Right lobe of liver (tissue), 6 donors: ENCODE data around the gene SHROOM2. TPM values are rescaled to one million over a fixed set of nuclear protein-coding genes. Genes with fewer than 3 reads are reported as not detected.

Experiments
- ATAC-seq, 4 donors: fragments of 200-7000 bp; cut with Tn5 transposase; one replicate each; pipeline ENCODE4 v1.9.1; 2020; ENCODE audit warnings: mild to moderate bottlenecking in 4 of 4, moderate library complexity in 4 of 4
- DNase-seq, 3 donors: peaks; one replicate each; pipeline ENCODE4 v3.0.0-alpha.2; 2020
- H3K27ac ChIP-seq, 3 donors: fragments of 200-600 bp; one replicate each; pipeline ENCODE4 v1.8.0; 2022
- H3K27me3 ChIP-seq, 2 donors: fragments of 200-600 bp; one replicate each; pipeline ENCODE4 v1.8.0; 2022
- H3K36me3 ChIP-seq, 4 donors: fragments of 200-600 bp; sonication (generic) in 1 of 4; one replicate each; pipeline versions ENCODE4 v1.5.1 to v1.8.0; 2017 to 2022; ENCODE audit warnings: control low read depth in 1 of 4
- H3K4me1 ChIP-seq, 4 donors: fragments of 200-600 bp; sonication (generic) in 1 of 4; one replicate each; pipeline versions ENCODE4 v1.5.1 to v1.8.0; 2017 to 2022; ENCODE audit warnings: control low read depth in 1 of 4
- H3K4me3 ChIP-seq, 3 donors: fragments of 200-600 bp; one replicate each; pipeline ENCODE4 v1.8.0; 2022
- H3K9me3 ChIP-seq, 4 donors: fragments of 200-600 bp; sonication (generic) in 1 of 4; one replicate each; pipeline versions ENCODE4 v1.5.1 to v1.8.0; 2017 to 2022; ENCODE audit warnings: control low read depth in 1 of 4
- CTCF ChIP-seq, 4 donors: fragments of 200-600 bp in 3 of 4; fragments of 450-650 bp in 1 of 4; IDR thresholded peaks; one replicate each; pipeline versions ENCODE4 v1.5.1 to v1.8.0; 2016 to 2022; ENCODE audit warnings: antibody characterized with exemption in 4 of 4, mild to moderate bottlenecking in 2 of 4
- POLR2A ChIP-seq: fragments of 450-650 bp; IDR thresholded peaks from one replicate; pipeline ENCODE4 v1.6.1; 2017; ENCODE audit warnings: antibody characterized with exemption, mild to moderate bottlenecking
- WGBS: methylation state at CpG from one replicate; pipeline ENCODE4 v1.1.6; 2018; ENCODE audit warnings: low coverage, low lambda C conversion rate; ENCODE audit not compliant: insufficient coverage; ENCODE audit errors: missing lambda C conversion rate; 5-methylcytosine and 5-hydroxymethylcytosine counted together
- intact Hi-C, 2 donors: fragments of 100-400 bp; cut with DNase I; formaldehyde crosslinking; loops; one replicate each; pipeline versions ENCODE4 v1.11.2 to v1.14.1; 2022
- total RNA-seq, 6 experiments: library from RNA; depleted of rRNA in 2 of 6; stranded (reverse); fragments of >200 nt in 2 of 6; fragmentation: NEBNext Ultra II Directional in 3 of 6; extraction: Animal tissue kit (Norgen Biotek cat#: 25700) in 3 of 6; gene quantifications; one replicate each; pipeline versions ENCODE4 v1.1.0 to v1.2.4, GENCODE V29; 2016 to 2023
- donor health status: DM: no; HTN: yes; CAD: no.
- donor health status: DM: no; HTN: no; CAD: no.
- donor health status: DM: no; HTN: no; CAD: no.
- donor health status: DM: no; HTN: yes; CAD: no.
- donor health status: DM: no; HTN: yes; CAD: no.

The SHROOM2 gene
- total RNA-seq, 6 experiments from 2014 or later = 3.6 to 7.5 (median 3.9) TPM

GRCh38 chrX:9790866-9791265, 4.6 kb downstream of the SHROOM2 start:
- H3K4me3 ChIP-seq = no peak overlapping the region
- no peak overlapping the region for H3K27ac ChIP-seq
- TF ChIP-seq POLR2A = no peak
- no peak for TF ChIP-seq CTCF (IDR thresholded peaks at IDR 0.05)
- DNase-seq = no peak
- H3K9me3 ChIP-seq = no peaks in the 10 kb centered on the region
- ATAC-seq = no peak
- 60% methylated on average over 6 of the region's 6 CpGs for WGBS
- no peaks in the 10 kb centered on the region for H3K36me3 ChIP-seq
- H3K27me3 ChIP-seq = no peaks in the 10 kb centered on the region
- H3K4me1 ChIP-seq = peaks cover 0 to 16% (median 7%) of the 10 kb centered on the region in 4 donors
- intact Hi-C loops = no loop called here

- peaks cover 0 to 3% (median 1%) of the 10 kb centered on the region in 4 donors for H3K4me1 ChIP-seq
- no peaks in the 10 kb centered on the region for H3K27me3 ChIP-seq
- H3K36me3 ChIP-seq = no peaks in the 10 kb centered on the region
- DNase-seq = no peak
- no peaks in the 10 kb centered on the region for H3K9me3 ChIP-seq
- 78% methylated on average over 2 of the region's 7 CpGs for WGBS
- H3K4me3 ChIP-seq = no peak overlapping the region
- no peak for TF ChIP-seq POLR2A
- TF ChIP-seq CTCF (IDR thresholded peaks at IDR 0.05) = no peak
- no peak for ATAC-seq
- H3K27ac ChIP-seq = no peak overlapping the region
- intact Hi-C loops = no loop called here
These were observed 8.3 kb downstream of the SHROOM2 start for GRCh38 chrX:9794495-9794894.

GRCh38 chrX:9797384-9798360, 11.4 kb downstream of the SHROOM2 start:
- Histone ChIP-seq H3K27ac (no peak overlapping the region), H3K27me3 (no peaks in the 10 kb centered on the region), H3K9me3 (no peaks in the 10 kb centered on the region), H3K4me3 (no peak overlapping the region), H3K36me3 (no peaks in the 10 kb centered on the region), H3K4me1 (no peaks in the 10 kb centered on the region)
- DNase-seq = no peak
- WGBS = 47% methylated on average over 9 of the region's 11 CpGs
- TF ChIP-seq CTCF (IDR thresholded peaks at IDR 0.05) (no peak), POLR2A (no peak)
- intact Hi-C loops = no loop called here
- ATAC-seq = peak; percentile 41 to 59 (median 54)

- ATAC-seq = no peak
- DNase-seq = no peak
- intact Hi-C loops = no loop called here
- 56% methylated on average over 3 of the region's 4 CpGs for WGBS
- TF ChIP-seq POLR2A (no peak), CTCF (IDR thresholded peaks at IDR 0.05) (no peak)
- Histone ChIP-seq H3K4me3 (no peak overlapping the region), H3K4me1 (peaks cover 0 to 4% (median 0%) of the 10 kb centered on the region in 4 donors), H3K27me3 (no peaks in the 10 kb centered on the region), H3K36me3 (no peaks in the 10 kb centered on the region), H3K9me3 (no peaks in the 10 kb centered on the region), H3K27ac (no peak overlapping the region)
These were observed 16.5 kb downstream of the SHROOM2 start for GRCh38 chrX:9802737-9803136.
